MM.1S (cell line): ENCODE results near the gene CARD11.

Source experiments
- EZH2 ChIP-seq: fragments of 300-600 bp; sonication (generic); optimal IDR thresholded peaks from 2 replicates; pipeline ENCODE3; 2017; ENCODE audit warnings: low read depth, mild to moderate bottlenecking, antibody characterized with exemption, low read length, mixed read lengths
- TF ChIP-seq, protein P1 (sequence below): fragments of 300-600 bp; sonication (generic); IDR thresholded peaks from 2 replicates; pipeline ENCODE4 v1.5.1; 2016; ENCODE audit warnings: antibody characterized with exemption, low read length, mixed read lengths

- TF ChIP-seq EZH2, result no peak
- TF ChIP-seq, protein P1, sequence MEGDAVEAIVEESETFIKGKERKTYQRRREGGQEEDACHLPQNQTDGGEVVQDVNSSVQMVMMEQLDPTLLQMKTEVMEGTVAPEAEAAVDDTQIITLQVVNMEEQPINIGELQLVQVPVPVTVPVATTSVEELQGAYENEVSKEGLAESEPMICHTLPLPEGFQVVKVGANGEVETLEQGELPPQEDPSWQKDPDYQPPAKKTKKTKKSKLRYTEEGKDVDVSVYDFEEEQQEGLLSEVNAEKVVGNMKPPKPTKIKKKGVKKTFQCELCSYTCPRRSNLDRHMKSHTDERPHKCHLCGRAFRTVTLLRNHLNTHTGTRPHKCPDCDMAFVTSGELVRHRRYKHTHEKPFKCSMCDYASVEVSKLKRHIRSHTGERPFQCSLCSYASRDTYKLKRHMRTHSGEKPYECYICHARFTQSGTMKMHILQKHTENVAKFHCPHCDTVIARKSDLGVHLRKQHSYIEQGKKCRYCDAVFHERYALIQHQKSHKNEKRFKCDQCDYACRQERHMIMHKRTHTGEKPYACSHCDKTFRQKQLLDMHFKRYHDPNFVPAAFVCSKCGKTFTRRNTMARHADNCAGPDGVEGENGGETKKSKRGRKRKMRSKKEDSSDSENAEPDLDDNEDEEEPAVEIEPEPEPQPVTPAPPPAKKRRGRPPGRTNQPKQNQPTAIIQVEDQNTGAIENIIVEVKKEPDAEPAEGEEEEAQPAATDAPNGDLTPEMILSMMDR, result no peak
These were observed 1.5 kb downstream of the CARD11 start for GRCh38 chr7:3041986-3042675.
